H1 (cell line): ENCODE data around the gene STARD3NL. TPM values are rescaled to one million over a fixed set of nuclear protein-coding genes. Genes with fewer than 3 reads are reported as not detected.

Experiments
- CTCF ChIA-PET: fragments of 300-600 bp; sonication (Branson Sonifier 250); formaldehyde crosslinking; loops from one replicate; lab custom pipeline; 2021; ENCODE audit not compliant: partially characterized antibody; lab: Charles Lee
- POLR2A ChIA-PET: fragments of 300-600 bp; sonication (Branson Sonifier 250); formaldehyde crosslinking; loops from one replicate; lab custom pipeline; 2021; ENCODE audit warnings: inconsistent platforms; ENCODE audit not compliant: partially characterized antibody; lab: Charles Lee
- DNase-seq, 2 experiments: peaks; one replicate each; pipeline versions ENCODE4 v3.0.0 to v3.0.0-alpha.2; 2010 to 2022; ENCODE audit warnings: low spot score in 2 of 2, low read depth in 1 of 2, mixed read lengths in 1 of 2
- FAIRE-seq: peaks from 2 replicates; lab custom pipeline; 2011; peaks lifted over from hg19 to GRCh38; lab: Jason Lieb, UNC
- H2AFZ ChIP-seq: 2 replicates; pipeline ENCODE4 v1.8.1; 2012; ENCODE audit warnings: low read length, inconsistent platforms
- H2AK5ac ChIP-seq: 2 replicates; pipeline ENCODE4 v1.6.1; 2013; ENCODE audit warnings: low read depth, low read length
- H2BK120ac ChIP-seq: replicated peaks from 2 replicates; pipeline ENCODE3; 2013; ENCODE audit warnings: low read depth, low read length, inconsistent platforms
- H2BK12ac ChIP-seq: 2 replicates; pipeline ENCODE4 v1.6.1; 2013; ENCODE audit warnings: low read depth, low read length
- H2BK15ac ChIP-seq: 2 replicates; pipeline ENCODE4 v1.6.1; 2013; ENCODE audit warnings: low read length
- H2BK20ac ChIP-seq: 2 replicates; pipeline ENCODE4 v1.6.1; 2013; ENCODE audit warnings: low read length
- H2BK5ac ChIP-seq: 2 replicates; pipeline ENCODE4 v1.6.1; 2013; ENCODE audit warnings: low read depth, low read length
- H3K14ac ChIP-seq: 2 replicates; pipeline ENCODE4 v1.6.1; 2013; ENCODE audit warnings: inconsistent platforms; ENCODE audit not compliant: insufficient read length
- H3K18ac ChIP-seq: 2 replicates; pipeline ENCODE4 v1.6.1; 2013; ENCODE audit warnings: low read length; ENCODE audit errors: extremely low read depth
- H3K23ac ChIP-seq: 2 replicates; pipeline ENCODE4 v1.6.1; 2013; ENCODE audit warnings: inconsistent platforms; ENCODE audit not compliant: insufficient read length
- H3K23me2 ChIP-seq: 2 replicates; pipeline ENCODE4 v1.6.1; 2013; ENCODE audit warnings: low read depth, low read length
- H3K27ac ChIP-seq: 2 replicates; pipeline ENCODE4 v1.6.1; 2011; ENCODE audit warnings: low read depth, low read length, inconsistent platforms
- H3K27me3 ChIP-seq, 4 experiments: replicated peaks in 1 of 4; 1 replicate in 1 of 4; 2 replicates in 3 of 4; pipeline versions ENCODE4 v1.6.1 to v1.8.1; 2011 to 2013; ENCODE audit warnings: low read length in 3 of 4, mild to moderate bottlenecking in 3 of 4, inconsistent platforms in 2 of 4, mixed read lengths in 2 of 4, moderate library complexity in 1 of 4; ENCODE audit not compliant: control insufficient read depth in 3 of 4, insufficient read depth in 3 of 4; ENCODE audit errors: extremely low read depth in 1 of 4
- H3K36me3 ChIP-seq, 4 experiments: 2 replicates each; pipeline versions ENCODE4 v1.6.1 to v1.8.1; 2011 to 2013; ENCODE audit warnings: mild to moderate bottlenecking in 4 of 4, low read length in 3 of 4, moderate library complexity in 2 of 4, control low read depth in 1 of 4, inconsistent platforms in 1 of 4; ENCODE audit not compliant: insufficient read depth in 4 of 4, control insufficient read depth in 2 of 4
- H3K4ac ChIP-seq: replicated peaks from 2 replicates; pipeline ENCODE3; 2013; ENCODE audit warnings: low read length, low read depth, mixed read lengths, inconsistent platforms; ENCODE audit not compliant: insufficient read length
- H3K4me1 ChIP-seq, 4 experiments: replicated peaks in 1 of 4; 1 replicate in 1 of 4; 2 replicates in 3 of 4; pipeline versions ENCODE4 v1.6.1 to v1.8.1; 2011 to 2013; ENCODE audit warnings: low read length in 3 of 4, inconsistent platforms in 2 of 4, mixed read lengths in 1 of 4; ENCODE audit not compliant: insufficient read depth in 4 of 4, control insufficient read depth in 3 of 4
- H3K4me2 ChIP-seq, 2 experiments: 2 replicates each; pipeline versions ENCODE4 v1.6.1 to v1.8.1; 2011 to 2013; ENCODE audit warnings: low read depth in 2 of 2, low read length in 2 of 2, control low read depth in 1 of 2, inconsistent platforms in 1 of 2, mild to moderate bottlenecking in 1 of 2; ENCODE audit not compliant: insufficient read depth in 1 of 2
- H3K4me3 ChIP-seq, 4 experiments: fragments of 200-600, 300-600 bp in 1 of 4; sonication (generic), shearing (Covaris generic), sonication (Bioruptor Twin) in 1 of 4; 2 replicates each; pipeline versions ENCODE4 v1.5.1 to v1.8.1; 2011 to 2016; ENCODE audit warnings: low read length in 4 of 4, low read depth in 3 of 4, control low read depth in 2 of 4, inconsistent platforms in 2 of 4, mild to moderate bottlenecking in 2 of 4, mixed read lengths in 1 of 4, moderate library complexity in 1 of 4; ENCODE audit not compliant: insufficient read depth in 2 of 4; ENCODE audit errors: extremely low read depth in 1 of 4
- H3K56ac ChIP-seq: replicated peaks from 2 replicates; pipeline ENCODE3; 2013; ENCODE audit warnings: low read depth, mild to moderate bottlenecking, mixed read lengths, low read length, inconsistent platforms; ENCODE audit not compliant: insufficient read length
- H3K79me1 ChIP-seq: 2 replicates; pipeline ENCODE4 v1.6.1; 2013; ENCODE audit warnings: low read depth, low read length, control low read depth
- H3K79me2 ChIP-seq, 2 experiments: 2 replicates each; pipeline versions ENCODE4 v1.6.1 to v1.8.1; 2012 to 2013; ENCODE audit warnings: low read length in 2 of 2, mild to moderate bottlenecking in 2 of 2, inconsistent platforms in 1 of 2; ENCODE audit not compliant: insufficient read depth in 2 of 2, control insufficient read depth in 1 of 2
- H3K9ac ChIP-seq, 4 experiments: replicated peaks in 1 of 4; 1 replicate in 1 of 4; 2 replicates in 3 of 4; pipeline versions ENCODE4 v1.6.1 to v1.8.1; 2011 to 2013; ENCODE audit warnings: low read depth in 3 of 4, low read length in 3 of 4, control low read depth in 2 of 4, mild to moderate bottlenecking in 2 of 4, moderate library complexity in 2 of 4, inconsistent platforms in 1 of 4; ENCODE audit errors: extremely low read depth in 1 of 4
- H3K9me3 ChIP-seq, 2 experiments: 2 replicates each; pipeline versions ENCODE4 v1.6.1 to v1.8.1; 2012 to 2013; ENCODE audit warnings: mild to moderate bottlenecking in 2 of 2, moderate library complexity in 2 of 2, control low read depth in 1 of 2, inconsistent platforms in 1 of 2, low read depth in 1 of 2, low read length in 1 of 2, mixed read lengths in 1 of 2; ENCODE audit not compliant: insufficient read depth in 2 of 2
- H4K20me1 ChIP-seq, 2 experiments: replicated peaks in 1 of 2; 2 replicates each; pipeline versions ENCODE3 to v1.8.1; 2011 to 2013; ENCODE audit warnings: inconsistent platforms in 2 of 2, low read length in 2 of 2, mild to moderate bottlenecking in 1 of 2; ENCODE audit not compliant: insufficient read depth in 2 of 2, control insufficient read depth in 1 of 2
- H4K5ac ChIP-seq: 2 replicates; pipeline ENCODE4 v1.6.1; 2013; ENCODE audit warnings: low read length, low read depth, mixed read lengths, inconsistent platforms; ENCODE audit not compliant: insufficient read length
- H4K8ac ChIP-seq: 2 replicates; pipeline ENCODE4 v1.8.0; 2013; ENCODE audit warnings: mild to moderate bottlenecking, moderate library complexity, low read length, inconsistent platforms; ENCODE audit not compliant: insufficient read depth; ENCODE audit errors: extremely low read depth
- H4K91ac ChIP-seq: replicated peaks from 2 replicates; pipeline ENCODE3; 2013; ENCODE audit warnings: low read length, mixed read lengths, inconsistent platforms; ENCODE audit not compliant: insufficient read length
- CHD1 ChIP-seq: IDR thresholded peaks from 2 replicates; pipeline ENCODE4 v1.6.1; 2012; ENCODE audit warnings: low read depth, low read length, improper control_type of control experiment
- GTF2F1 ChIP-seq: IDR thresholded peaks from 2 replicates; pipeline ENCODE4 v1.6.1; 2012; ENCODE audit warnings: low read depth, low read length, improper control_type of control experiment, borderline replicate concordance
- JUND ChIP-seq: IDR thresholded peaks from 2 replicates; pipeline ENCODE4 v1.6.1; 2011; ENCODE audit warnings: mild to moderate bottlenecking, improper control_type of control experiment, low read length
- KDM1A ChIP-seq: fragments of 200-600, 300-600 bp; sonication (generic); IDR thresholded peaks from 2 replicates; pipeline ENCODE4 v1.7.1; 2016; ENCODE audit warnings: mild to moderate bottlenecking, low read length, borderline replicate concordance
- PHF8 ChIP-seq: fragments of 200-600 bp; sonication (generic); conservative IDR thresholded peaks from 2 replicates; pipeline ENCODE4 v1.7.1; 2012; ENCODE audit warnings: low read depth, mild to moderate bottlenecking, inconsistent platforms, low read length, moderate library complexity
- SIX5 ChIP-seq: IDR thresholded peaks from 2 replicates; pipeline ENCODE4 v1.6.1; 2011; ENCODE audit warnings: mild to moderate bottlenecking, low read depth, low read length
- TAF7 ChIP-seq: optimal IDR thresholded peaks from 2 replicates; pipeline ENCODE3; 2011; ENCODE audit warnings: low read depth, mild to moderate bottlenecking, inconsistent platforms, low read length, moderate library complexity, borderline replicate concordance
- WGBS, 2 experiments: shearing (Covaris generic) in 1 of 2; methylation state at CpG; one replicate each; pipeline versions ENCODE4 v1.1.6 to v1.1.7; 2013 to 2015; ENCODE audit warnings: low lambda C conversion rate in 2 of 2, mixed read lengths in 2 of 2, inconsistent platforms in 1 of 2, low coverage in 1 of 2, missing lambda C conversion rate in 1 of 2; ENCODE audit not compliant: insufficient replicate concordance in 2 of 2, insufficient coverage in 1 of 2, insufficient read length in 1 of 2; ENCODE audit errors: extremely low coverage in 1 of 2, missing lambda C conversion rate in 1 of 2; 5-methylcytosine and 5-hydroxymethylcytosine counted together
- polyA plus RNA-seq, 7 experiments: library from polyadenylated mRNA; depleted of rRNA in 3 of 7; stranded (reverse) in 5 of 7; unstranded in 2 of 7; fragments of >200 nt in 5 of 7; fragments of 200-250 nt in 2 of 7; gene quantifications; 1 replicate in 5 of 7; 2 replicates in 1 of 7; 4 replicates in 1 of 7; pipeline versions ENCODE4 v1.2.1 to v1.2.3, GENCODE V29; 2011 to 2013; ENCODE audit warnings: missing spikeins in 2 of 7, mixed read lengths in 2 of 7
- total RNA-seq: library from RNA; stranded (reverse); fragmentation: NEBNext Ultra II Directional; extraction: Animal tissue kit (Norgen Biotek cat#: 25700); gene quantifications from 2 replicates; pipeline ENCODE4 v1.2.1, GENCODE V29; 2021

Gene STARD3NL
- total and polyA plus RNA-seq, 2 of the 8 experiments (the other 6 are each of a cell fraction or from before 2014, with no cell fraction given): 27.1 to 40.5 TPM

DNA sequence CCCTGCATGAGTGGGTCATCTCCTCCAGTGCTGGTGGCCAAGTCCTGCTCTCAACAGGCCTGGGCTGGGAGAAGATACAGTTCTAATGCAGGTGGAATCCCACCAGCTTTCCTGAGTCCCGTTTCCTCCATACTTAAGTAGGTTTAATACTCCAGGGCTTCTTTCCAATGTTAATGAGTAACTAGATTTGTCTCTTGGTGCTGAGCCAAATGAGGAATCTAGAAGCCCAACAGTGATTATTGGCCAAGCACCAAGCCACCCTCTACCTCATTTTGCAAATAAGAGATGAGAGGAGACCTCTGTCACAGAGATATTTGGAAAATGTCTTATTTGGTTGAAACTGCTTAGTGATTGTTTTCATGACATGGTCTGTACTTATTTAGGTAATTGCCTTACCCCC lies 37.1 kb downstream of the STARD3NL start:
- no peak overlapping the region for H3K27ac ChIP-seq
- POLR2A ChIA-PET: interaction anchor here (0.8 kb wide), 1 partner anchor 35 kb away, joined by 4 read pairs; no protein-coding TSS in a partner anchor
- H3K27me3 ChIP-seq: no peaks in the 10 kb centered on the region

More for the DNA sequence above, 37.1 kb downstream of the STARD3NL start:
- 100% methylated on average over 1 of the region's 1 CpG; no CpG with 5 or more reads in 1 of the 2 experiments for WGBS, 2 experiments
- no peaks in the 10 kb centered on the region for H4K20me1 ChIP-seq
- no peak overlapping the region for H2BK5ac ChIP-seq
- no peak overlapping the region for H2BK120ac ChIP-seq
- H3K4me2 ChIP-seq: no peak overlapping the region
- no peak overlapping the region for H2AFZ ChIP-seq
- H3K4me3 ChIP-seq: no peak overlapping the region
- no peak overlapping the region for H3K23ac ChIP-seq
- no peak overlapping the region for H4K91ac ChIP-seq
- H3K79me2 ChIP-seq: no peaks in the 10 kb centered on the region
- H3K36me3 ChIP-seq: peaks cover 0 to 24% (median 16%) of the 10 kb centered on the region in 4 experiments; a peak in 6 of 8 replicates
- H2BK20ac ChIP-seq: no peak overlapping the region
- TF ChIP-seq SIX5 (no peak), CHD1 (no peak), GTF2F1 (no peak), JUND (no peak), TAF7 (no peak), PHF8 (no peak), KDM1A (no peak)
- TF ChIP-seq, all 59 proteins: peak for 0
- FAIRE-seq (no peak), DNase-seq (no peak)
- H3K14ac ChIP-seq: no peak overlapping the region
- CTCF ChIA-PET: interaction anchor here (0.7 to 5.9 kb wide), 58 partner anchors 9 to 1055 kb away, joined by 3 to 68 read pairs (median 6); partner anchors contain the start of genes EPDR1, SFRP4 and STARD3NL
- no peak overlapping the region for H2BK15ac ChIP-seq
- H4K5ac ChIP-seq: no peak overlapping the region
- no peak overlapping the region for H2BK12ac ChIP-seq
- peaks cover 0 to 9% (median 6%) of the 10 kb centered on the region in 4 experiments; a peak in 4 of 7 replicates for H3K4me1 ChIP-seq
- H3K56ac ChIP-seq: no peak overlapping the region
- H3K4ac ChIP-seq: no peak overlapping the region
- peaks cover 1% of the 10 kb centered on the region; the same call in 1 of the 2 replicates for H3K23me2 ChIP-seq
- no peaks in the 10 kb centered on the region for H3K79me1 ChIP-seq
- no peak overlapping the region for H4K8ac ChIP-seq
- no peak overlapping the region for H3K18ac ChIP-seq
- no peak overlapping the region for H3K9ac ChIP-seq
- no peak overlapping the region for H2AK5ac ChIP-seq
- no peaks in the 10 kb centered on the region for H3K9me3 ChIP-seq
